T1000 (cell line): Measurements from ENCODE around the gene SH3TC1.

Source experiments
- DNase-seq: peaks from one replicate; lab custom pipeline; 2025; ENCODE audit warnings: mixed read lengths; lab: John Stamatoyannopoulos, UW

The SH3TC1 gene

DNA sequence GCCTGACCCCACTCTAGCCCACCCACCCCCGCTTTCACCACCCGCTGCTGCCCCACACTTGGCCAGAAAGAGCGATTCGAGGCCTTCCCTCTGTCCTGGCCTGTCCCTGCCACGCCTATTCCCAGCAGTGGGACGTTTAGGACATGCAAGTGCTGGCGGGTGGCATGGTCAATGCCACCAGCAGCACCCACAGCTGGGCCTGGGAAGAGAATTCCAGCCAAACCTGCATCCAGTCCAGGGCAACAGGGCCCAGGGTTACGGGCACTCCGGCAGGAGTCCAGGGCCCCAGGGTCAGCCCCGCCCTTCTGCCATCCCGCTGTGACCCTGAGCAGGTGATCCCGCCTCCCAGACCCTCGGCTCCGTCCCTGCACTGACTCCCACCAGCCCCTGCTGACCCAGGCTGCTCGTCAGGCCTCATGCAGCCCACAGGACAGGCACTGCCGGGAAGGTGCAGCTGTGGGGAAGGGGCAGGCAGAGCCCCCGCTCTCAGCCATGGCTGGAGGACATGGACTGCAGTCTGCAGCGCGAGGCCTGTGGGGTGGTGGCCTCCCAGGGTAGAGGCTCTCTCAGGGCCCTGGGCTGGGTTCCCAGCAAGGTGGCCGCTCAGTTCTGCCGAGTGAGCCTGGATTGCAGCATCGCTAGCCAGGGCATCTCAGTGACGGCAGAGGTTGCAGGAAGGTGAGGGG, 63.7 kb downstream of the SH3TC1 start:
- no peak for DNase-seq

GRCh38 chr4:8263397-8263796, 64.3 kb downstream of the SH3TC1 start:
- no peak for DNase-seq

- no peak for DNase-seq
Measured at GRCh38 chr4:8264106-8264505, 65.0 kb downstream of the SH3TC1 start.

DNA sequence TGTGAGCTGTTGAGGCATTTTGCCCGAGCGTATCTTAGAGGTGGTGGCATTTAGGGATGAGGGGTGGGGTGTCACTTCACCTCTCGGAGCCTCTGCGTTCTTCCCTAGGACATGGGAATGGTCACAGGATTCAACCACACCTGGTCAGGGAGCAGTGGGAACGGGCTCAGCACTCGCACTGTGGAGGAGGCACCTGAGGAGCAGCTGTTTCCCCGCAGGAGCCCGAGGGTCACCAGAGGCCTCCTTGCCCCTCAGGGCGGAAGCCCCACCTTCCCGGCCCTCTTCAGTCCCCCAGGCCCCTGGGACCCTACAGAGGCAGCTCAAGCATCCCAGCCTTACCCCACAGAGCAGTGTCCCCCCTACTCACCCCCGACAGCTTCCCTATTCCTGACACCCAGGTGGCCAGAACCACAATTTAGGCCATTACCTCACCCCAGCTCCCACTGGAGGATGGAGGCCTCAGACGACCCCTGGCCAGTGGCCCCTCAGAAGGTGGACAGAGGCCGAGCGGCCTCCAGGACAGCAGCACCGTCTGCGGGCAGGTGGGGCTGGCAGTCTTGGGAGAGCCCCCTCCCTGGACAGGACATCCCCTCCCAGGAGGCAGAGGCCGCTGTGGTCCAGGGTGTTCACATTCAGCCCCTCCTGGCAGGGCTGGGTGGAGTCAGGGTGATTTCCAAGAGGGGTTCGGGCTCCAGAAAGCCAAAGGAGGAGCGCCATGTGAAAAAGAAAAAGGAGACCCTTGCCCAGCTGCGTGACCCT, 66.3 kb downstream of the SH3TC1 start:
- no peak for DNase-seq

DNA sequence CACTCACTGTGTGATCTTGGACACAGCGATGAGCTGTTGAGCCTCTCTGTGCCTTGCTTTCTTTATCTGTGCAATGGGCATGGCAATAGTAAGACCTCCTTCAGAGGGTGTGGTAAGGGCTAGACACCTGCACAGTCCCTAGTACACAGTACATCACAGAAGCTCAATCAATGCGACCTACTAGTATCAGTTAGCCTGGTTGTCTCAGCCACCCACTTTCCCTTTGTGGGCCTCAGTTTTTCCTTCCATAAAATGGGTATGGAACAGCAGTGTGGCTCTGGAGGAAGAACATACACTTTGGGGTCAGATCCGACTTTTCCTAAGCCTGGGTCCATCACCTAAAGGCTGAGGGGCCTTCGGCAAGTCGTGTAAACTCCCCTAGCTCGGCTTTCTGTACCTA, 67.0 kb downstream of the SH3TC1 start:
- no peak for DNase-seq

- no peak for DNase-seq
Measured at GRCh38 chr4:8266508-8266907, 67.4 kb downstream of the SH3TC1 start.

DNA sequence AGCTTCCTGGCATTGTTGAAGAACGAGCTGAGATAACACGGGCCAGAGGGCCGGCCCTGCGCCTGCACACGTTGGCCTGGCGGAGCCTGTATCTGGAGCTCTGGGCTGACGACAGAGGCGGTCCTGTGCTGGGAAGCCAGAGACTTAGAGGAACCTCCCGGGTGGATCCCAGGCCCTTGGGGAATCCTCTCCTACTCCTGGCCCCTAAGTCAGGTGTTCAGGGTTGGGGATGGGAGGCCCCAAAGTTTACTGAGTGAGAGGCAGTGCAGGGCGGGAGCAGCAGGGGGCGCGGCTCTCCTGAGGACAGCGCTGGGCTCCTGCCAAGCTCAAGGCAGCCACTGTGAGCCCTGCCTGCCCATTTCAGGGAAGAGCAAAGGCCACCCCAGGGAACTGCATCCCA, 68.0 kb downstream of the SH3TC1 start:
- DNase-seq, result no peak

GRCh38 chr4:8268211-8268610, 69.1 kb downstream of the SH3TC1 start:
- no peak for DNase-seq

DNA sequence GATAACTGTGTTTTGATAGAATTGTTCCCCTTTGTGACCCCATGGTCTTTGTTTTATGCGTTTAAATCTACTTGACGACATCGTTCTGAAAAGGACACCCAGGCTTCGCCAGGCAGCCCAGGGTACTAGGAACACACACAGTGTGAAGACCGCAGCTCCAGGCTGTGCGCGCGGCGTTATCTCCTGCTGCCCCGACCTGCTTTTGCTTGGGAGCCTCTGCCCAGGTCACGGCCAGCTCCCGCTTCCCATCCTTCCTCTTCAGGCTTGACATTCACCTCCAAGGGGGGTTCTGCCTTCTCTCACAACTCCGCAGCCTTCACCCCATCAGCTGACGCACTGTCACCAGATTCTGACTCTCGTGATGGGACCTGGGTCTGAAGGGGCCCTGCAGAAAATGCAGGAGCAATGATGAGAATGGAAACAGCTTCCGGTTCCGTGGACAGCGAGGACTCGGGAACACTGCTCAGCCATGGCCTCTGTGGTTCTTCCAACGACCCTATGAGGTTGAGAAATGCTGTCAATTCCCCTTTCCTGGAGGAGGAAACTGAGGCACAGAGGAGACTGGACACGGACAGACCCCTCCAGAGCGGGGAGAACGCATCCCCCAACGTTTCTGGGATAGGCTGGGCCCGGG, 69.9 kb downstream of the SH3TC1 start:
- no peak for DNase-seq

GRCh38 chr4:8269535-8270417, 70.7 kb downstream of the SH3TC1 start, which contains the start of gene HTRA3:
Gene HTRA3 (plus strand): TSS chr4:8269754. CDS start chr4:8269969, 215 bp downstream.
- no peak for DNase-seq

DNA sequence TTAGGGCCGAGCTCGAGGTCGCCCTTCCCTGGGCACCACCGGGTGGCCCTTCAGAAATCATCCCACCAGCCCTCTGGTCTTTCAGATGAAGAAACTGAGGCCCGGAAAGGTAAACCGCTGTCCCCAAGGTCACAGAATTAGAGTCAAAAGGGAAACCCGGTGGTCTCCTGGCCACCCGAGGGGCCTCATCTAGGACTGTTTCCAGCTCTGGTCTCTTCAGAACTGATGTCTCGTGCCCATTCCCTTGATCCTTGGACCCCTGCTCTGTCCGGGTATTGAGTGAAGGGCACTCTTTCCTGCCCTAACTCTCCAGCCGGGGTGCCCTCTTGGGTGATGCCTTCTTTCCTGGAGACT, 71.3 kb downstream of the SH3TC1 start:
- DNase-seq, result no peak

DNA sequence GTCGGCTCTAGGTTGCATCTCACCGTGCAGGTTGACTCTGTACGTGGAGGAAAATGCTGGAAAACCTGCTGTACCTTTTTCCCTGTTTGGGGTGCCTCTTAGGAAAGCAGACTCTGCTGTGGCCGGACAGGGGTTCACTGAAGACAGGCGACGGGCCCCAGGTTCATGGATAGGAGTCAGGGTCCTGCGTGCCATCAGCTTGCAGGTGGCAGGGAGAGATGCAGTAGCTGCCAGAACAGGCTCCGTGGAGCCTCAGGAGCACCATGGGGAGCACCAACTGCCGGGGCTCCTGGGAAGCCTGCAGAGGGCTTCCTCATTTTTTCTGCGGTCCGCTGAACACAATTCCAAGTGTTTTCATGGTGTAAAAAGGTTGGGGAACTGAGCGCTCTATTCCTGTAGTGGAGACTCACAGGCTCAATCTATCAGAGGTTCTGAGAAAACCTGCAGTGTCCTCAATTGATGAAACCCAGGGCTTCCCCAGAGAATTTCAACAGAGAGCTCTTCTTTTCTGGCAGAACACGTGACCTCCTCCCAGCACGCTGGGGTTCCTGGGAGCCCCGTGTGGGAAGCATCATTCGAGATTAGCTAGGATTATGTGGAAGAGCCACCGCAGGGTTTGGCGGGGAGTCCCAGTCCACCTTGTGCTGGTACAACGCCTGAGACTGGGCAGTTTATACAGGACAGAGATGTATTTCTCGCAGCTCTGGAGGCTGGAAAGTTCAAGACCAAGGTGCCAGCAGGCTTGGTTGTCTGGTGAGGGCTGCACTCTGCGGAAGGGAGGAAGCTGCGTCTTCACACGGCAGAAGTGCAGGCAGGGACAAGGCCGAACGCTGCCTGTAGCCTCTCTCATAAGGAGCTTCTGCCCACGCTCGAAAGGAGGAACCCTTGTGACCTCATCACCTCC, 72.1 kb downstream of the SH3TC1 start:
- DNase-seq, result no peak

DNA sequence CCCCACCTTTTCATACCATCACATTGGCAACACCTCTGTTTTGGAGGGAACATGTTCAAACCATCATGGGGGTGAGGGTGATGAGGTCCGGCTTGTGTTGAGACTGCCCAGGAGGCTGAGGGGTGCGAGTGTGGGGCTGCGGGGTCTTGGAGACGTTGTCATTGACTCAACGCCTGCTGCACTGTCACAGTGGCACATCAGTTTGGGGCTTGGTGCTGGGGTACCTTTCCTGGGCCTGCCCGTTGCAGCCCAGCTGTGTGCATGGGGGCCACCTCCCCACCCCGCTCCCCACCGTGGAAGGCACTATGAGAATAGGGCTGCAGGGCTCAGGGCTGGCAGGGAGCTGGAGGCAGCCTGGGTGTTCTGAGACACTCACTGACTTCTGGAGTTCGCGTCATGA, 72.7 kb downstream of the SH3TC1 start:
- no peak for DNase-seq

GRCh38 chr4:8272472-8273428, 73.7 kb downstream of the SH3TC1 start:
- DNase-seq, result no peak

- DNase-seq, result no peak
Measured at GRCh38 chr4:8273450-8273849, 74.4 kb downstream of the SH3TC1 start.

- DNase-seq, result no peak
Measured at GRCh38 chr4:8274066-8274652, 75.1 kb downstream of the SH3TC1 start.

DNA sequence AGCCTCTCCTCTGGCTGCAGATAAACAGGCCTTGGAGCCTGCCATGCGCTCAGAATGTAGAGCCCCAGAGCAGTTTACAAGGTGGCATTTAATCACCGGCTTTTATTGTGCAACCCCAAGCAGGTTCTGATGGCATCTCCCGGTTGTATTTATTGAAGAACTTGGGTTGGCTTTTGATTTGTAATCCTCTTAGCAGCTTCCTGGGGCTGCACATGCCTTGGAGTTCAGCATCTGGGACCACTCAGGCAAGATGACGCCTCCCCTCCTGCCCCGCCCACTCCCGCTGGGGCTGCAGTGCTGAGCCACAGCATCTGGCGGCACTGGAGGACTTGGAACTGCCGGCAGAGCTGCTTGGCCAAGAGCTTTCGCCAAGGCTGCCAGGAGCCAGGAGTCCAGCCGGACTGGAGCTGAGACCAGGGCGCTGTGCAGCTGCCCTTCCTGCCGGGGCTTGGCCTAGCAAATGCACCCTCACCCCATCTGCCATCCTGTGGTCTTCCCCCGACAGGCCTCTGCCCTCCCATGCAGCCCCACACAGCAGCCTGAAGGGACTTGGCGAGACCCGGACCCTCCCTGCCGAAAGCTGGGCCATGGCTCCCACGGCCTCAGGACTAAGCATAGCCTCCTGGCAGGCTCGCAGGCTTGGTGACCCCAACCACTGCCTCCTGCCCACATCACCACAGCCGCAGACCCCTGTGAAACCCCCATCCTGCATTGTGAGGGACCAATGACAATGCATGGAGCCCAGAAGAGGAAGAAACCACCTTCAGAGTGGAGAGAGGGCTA, 75.9 kb downstream of the SH3TC1 start:
- DNase-seq, result peak; percentile 82

DNA sequence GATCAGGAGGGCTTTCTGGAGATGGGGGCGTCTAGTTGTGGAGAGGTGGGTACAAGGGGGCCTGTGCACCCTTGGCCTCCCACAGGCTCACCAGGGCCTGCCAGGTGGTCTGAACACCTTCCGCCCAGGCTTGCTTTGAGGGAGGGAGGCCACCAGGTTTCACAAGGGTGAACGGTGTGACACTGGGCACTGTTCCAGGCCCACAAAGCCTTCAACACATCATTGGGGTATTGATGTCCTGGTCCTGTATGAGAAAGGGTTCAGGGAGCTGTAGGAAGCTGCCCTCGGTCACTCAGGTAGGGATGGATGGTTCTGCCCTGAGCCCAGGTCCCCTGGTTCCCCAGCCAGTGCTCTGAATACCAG, 76.4 kb downstream of the SH3TC1 start:
- no peak for DNase-seq
